ENCODE measurements around the gene RANGAP1. TPM values are rescaled to one million over a fixed set of nuclear protein-coding genes. Genes with fewer than 3 reads are reported as not detected.

The RANGAP1 gene
- total and polyA plus RNA-seq, 2 of the 4 experiments (the other 2 are of a cell fraction) = 71.2 to 148 TPM

- Histone ChIP-seq H2BK5ac (ENCODE audit: low read depth, low read length, poor library complexity, severe bottlenecking) (peak overlapping the region; percentile 99), H3K4me1 (ENCODE audit: control insufficient read depth, insufficient read depth, low read length) (peaks cover 26% of the 10 kb centered on the region), H2AK9ac (replicated peaks; ENCODE audit: low read depth, low read length, poor library complexity) (peak overlapping the region; percentile 99), H3K9me3 (ENCODE audit: control insufficient read depth, insufficient read depth, low read length) (no peaks in the 10 kb centered on the region), H2AFZ (replicated peaks; ENCODE audit: low read length, poor library complexity) (peak overlapping the region; percentile 65), H4K91ac (ENCODE audit: insufficient read depth, low read depth, low read length) (peak overlapping the region; percentile 100), H3K36me3 (ENCODE audit: control insufficient read depth, insufficient read depth, low read length) (peaks cover 11% of the 10 kb centered on the region), H2BK120ac (ENCODE audit: low read depth, low read length) (peak overlapping the region; percentile 100), H2BK20ac (ENCODE audit: low read depth, low read length) (peak overlapping the region; percentile 100), H3K4me3 (ENCODE audit: insufficient read depth, low read depth, low read length) (no peak overlapping the region), H4K8ac (ENCODE audit: low read depth in 2 of 2, low read length in 2 of 2) (peak overlapping the region; percentile 96 to 100), H3K27ac (ENCODE audit: insufficient read depth, low read length) (peak overlapping the region; percentile 98), H3K14ac (replicated peaks; ENCODE audit: low read depth, low read length) (peak overlapping the region; percentile 100), H3K4ac (ENCODE audit: low read depth, low read length) (peak overlapping the region; percentile 100), H3K4me2 (ENCODE audit: low read depth, low read length) (peak overlapping the region; percentile 32), H3K18ac (ENCODE audit: low read depth, low read length) (peak overlapping the region; percentile 92), H2AK5ac (ENCODE audit: low read depth, low read length) (peak overlapping the region; percentile 100), H3K9me1 (ENCODE audit: insufficient read depth, low read length) (peaks cover 8% of the 10 kb centered on the region), H3K27me3 (ENCODE audit: control insufficient read depth, insufficient read depth, low read length) (no peaks in the 10 kb centered on the region), H3K56ac (ENCODE audit: extremely low read depth, insufficient read depth, low read length) (peak overlapping the region; percentile 100), H4K20me1 (ENCODE audit: insufficient read depth, low read length) (peaks cover 4% of the 10 kb centered on the region; the same call in 1 of the 2 replicates), H3K79me1 (ENCODE audit: low read depth in 1 of 2, low read length in 2 of 2) (peaks cover 7 to 53% of the 10 kb centered on the region in 2 experiments; a peak in 3 of 4 replicates), H3K23ac (ENCODE audit: low read depth, low read length) (peak overlapping the region; percentile 100), H2BK15ac (ENCODE audit: low read depth, low read length) (peak overlapping the region; percentile 100), H3K9ac (ENCODE audit: low read depth, low read length) (peak overlapping the region; percentile 87), H4K5ac (ENCODE audit: low read depth, low read length) (peak overlapping the region; percentile 94)
- ATAC-seq (ENCODE audit: low read depth) (peak; percentile 4), DNase-seq (peak; percentile 88)
- in situ Hi-C loops (cut with MboI; ENCODE audit: low sequenced_read_pairs) = no loop called here
- 33% methylated on average over 3 of the region's 9 CpGs; no CpG with 5 or more reads in 1 of the 2 experiments for WGBS, 2 experiments (ENCODE audit: extremely low coverage in 2 of 2, insufficient read length in 1 of 2)
- TF ChIP-seq FOS (IDR thresholded peaks at IDR 0.05; ENCODE audit: low read depth, low read length) (peak; percentile 83), CEBPB (IDR thresholded peaks at IDR 0.05; ENCODE audit: low read depth, low read length) (peak; percentile 24; the same call in 1 of the 2 replicates), CHD1 (IDR thresholded peaks at IDR 0.05; ENCODE audit: low read depth, low read length) (no peak)
- ChIA-PET CTCF (interaction anchor here (0.6 to 0.7 kb wide), 2 partner anchors 63 to 1244 kb away, joined by 3 read pairs; no protein-coding TSS in a partner anchor), POLR2A (ENCODE audit: unreplicated experiment) (no interaction called here)
- intact Hi-C loops (cut with micrococcal nuclease) = no loop called here
- dilution Hi-C loops (cut with HindIII; ENCODE audit: low sequenced_read_pairs, unreplicated experiment) = no loop called here
- BruUV-seq (replicated peaks) = no TSS peak
These were observed 2.4 kb upstream of the RANGAP1 start for GRCh38 chr22:41288245-41288946.
